ENCODE data around the gene SGO2.

DNA sequence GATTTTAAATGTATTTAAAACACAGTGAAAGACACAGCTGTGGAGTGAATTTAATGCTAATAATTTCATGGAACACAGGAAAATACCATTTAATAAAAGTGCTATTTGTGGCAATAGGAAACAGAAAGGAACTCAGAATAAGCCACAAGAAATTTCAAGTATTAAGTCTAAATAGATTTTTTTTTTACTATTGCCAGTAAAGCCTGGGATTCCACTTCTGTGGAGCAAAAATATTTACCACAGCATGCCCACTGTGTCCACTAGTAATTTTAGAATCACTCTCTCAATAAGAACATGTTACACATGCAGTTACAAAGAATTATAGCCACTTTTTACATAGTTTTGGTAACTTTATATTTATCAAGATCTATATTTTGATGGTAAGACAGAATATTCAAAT, 33.4 kb upstream of the SGO2 start:
- TF ChIP-seq, protein P1, sequence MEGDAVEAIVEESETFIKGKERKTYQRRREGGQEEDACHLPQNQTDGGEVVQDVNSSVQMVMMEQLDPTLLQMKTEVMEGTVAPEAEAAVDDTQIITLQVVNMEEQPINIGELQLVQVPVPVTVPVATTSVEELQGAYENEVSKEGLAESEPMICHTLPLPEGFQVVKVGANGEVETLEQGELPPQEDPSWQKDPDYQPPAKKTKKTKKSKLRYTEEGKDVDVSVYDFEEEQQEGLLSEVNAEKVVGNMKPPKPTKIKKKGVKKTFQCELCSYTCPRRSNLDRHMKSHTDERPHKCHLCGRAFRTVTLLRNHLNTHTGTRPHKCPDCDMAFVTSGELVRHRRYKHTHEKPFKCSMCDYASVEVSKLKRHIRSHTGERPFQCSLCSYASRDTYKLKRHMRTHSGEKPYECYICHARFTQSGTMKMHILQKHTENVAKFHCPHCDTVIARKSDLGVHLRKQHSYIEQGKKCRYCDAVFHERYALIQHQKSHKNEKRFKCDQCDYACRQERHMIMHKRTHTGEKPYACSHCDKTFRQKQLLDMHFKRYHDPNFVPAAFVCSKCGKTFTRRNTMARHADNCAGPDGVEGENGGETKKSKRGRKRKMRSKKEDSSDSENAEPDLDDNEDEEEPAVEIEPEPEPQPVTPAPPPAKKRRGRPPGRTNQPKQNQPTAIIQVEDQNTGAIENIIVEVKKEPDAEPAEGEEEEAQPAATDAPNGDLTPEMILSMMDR (IDR thresholded peaks at IDR 0.05; ENCODE audit: insufficient read depth, low read depth, low read length): no peak
- no peak for TF ChIP-seq EZH2 (IDR thresholded peaks at IDR 0.05; ENCODE audit: insufficient read depth, low read length)
